Keratinocyte (primary cell): ENCODE results near the gene ELOVL6.

Experiments
- CTCF ChIP-seq, 3 experiments: IDR thresholded peaks in 1 of 3; conservative IDR thresholded peaks in 1 of 3; optimal IDR thresholded peaks in 1 of 3; 2 replicates in 2 of 3; 3 replicates in 1 of 3; pipeline versions ENCODE3 to v1.5.1; 2011; ENCODE audit warnings: low read length in 3 of 3, mild to moderate bottlenecking in 3 of 3, moderate library complexity in 2 of 3, control low read depth in 1 of 3, inconsistent platforms in 1 of 3; ENCODE audit not compliant: insufficient read depth in 2 of 3; ENCODE audit errors: extremely low read depth in 1 of 3
- EZH2 ChIP-seq: IDR thresholded peaks from one replicate; pipeline ENCODE4 v1.6.1; 2012; ENCODE audit warnings: inconsistent platforms, mild to moderate bottlenecking, low read length, moderate library complexity

DNA sequence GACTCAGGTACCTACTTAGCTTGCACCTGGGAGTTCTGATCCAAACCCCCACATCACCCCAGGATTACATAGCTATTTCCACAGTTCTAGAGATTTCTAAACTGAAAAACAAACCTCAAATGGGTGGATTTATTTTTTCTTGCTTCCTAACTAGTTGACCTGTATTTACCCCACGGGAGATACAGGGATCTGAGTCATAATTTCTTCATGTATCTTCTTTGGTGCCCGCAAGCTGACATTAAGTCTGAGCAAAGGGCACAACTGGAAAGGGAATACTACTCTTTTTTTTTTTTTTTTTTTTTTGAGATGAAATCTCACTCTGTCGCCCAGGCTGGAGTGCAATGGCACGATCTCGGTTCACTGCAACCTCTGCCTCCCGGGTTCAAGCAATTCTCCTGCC is 10.0 kb upstream of the ELOVL6 start:
- no peak for TF ChIP-seq CTCF (optimal IDR thresholded peaks at IDR 0.05 in 1 of 3, IDR thresholded peaks at IDR 0.05 in 1 of 3, conservative IDR thresholded peaks at IDR 0.05 in 1 of 3; ENCODE audit: extremely low read depth in 1 of 3, insufficient read depth in 2 of 3, low read length in 3 of 3)
- TF ChIP-seq EZH2: no peak
